GM12878 (cell line): Measurements from ENCODE around the gene MAEL.

Source experiments
- DPF2 ChIP-seq: fragments of 450-650 bp; IDR thresholded peaks from 2 replicates; pipeline ENCODE4 v1.6.1; 2017; ENCODE audit warnings: mild to moderate bottlenecking
- EZH2 ChIP-seq: IDR thresholded peaks from 2 replicates; pipeline ENCODE4 v1.6.1; 2012; ENCODE audit warnings: low read depth, mild to moderate bottlenecking, control low read depth, inconsistent platforms, low read length, borderline replicate concordance; ENCODE audit not compliant: control insufficient read depth
- REST ChIP-seq: IDR thresholded peaks from 2 replicates; pipeline ENCODE4 v1.6.1; 2012; ENCODE audit warnings: mild to moderate bottlenecking, low read depth, low read length
- SP1 ChIP-seq: IDR thresholded peaks from one replicate; pipeline ENCODE4 v1.6.1; 2011; ENCODE audit warnings: low read depth, low read length

- TF ChIP-seq REST (no peak), EZH2 (no peak), SP1 (no peak), DPF2 (no peak)
Measured at GRCh38 chr1:166951050-166951449, 38.0 kb upstream of the MAEL start.
